HepG2 (cell line): ENCODE data around the gene NAPB. TPM values are rescaled to one million over a fixed set of nuclear protein-coding genes. Genes with fewer than 3 reads are reported as not detected.
A peak's percentile ranks its signal among the peaks of the same experiment; 100 is the strongest.

Experiments used
- AGO1 ChIP-seq: fragments of 200-400 bp; formaldehyde crosslinking; IDR thresholded peaks from 2 replicates; pipeline ENCODE4 v1.6.1; 2017; ENCODE audit warnings: mild to moderate bottlenecking, low read depth, low read length, moderate library complexity; ENCODE audit not compliant: poor library complexity, severe bottlenecking
- ATF5 ChIP-seq: sonication (generic); formaldehyde crosslinking; IDR thresholded peaks from 2 replicates; pipeline ENCODE4 v1.4.0; 2020; ENCODE audit warnings: mild to moderate bottlenecking, low read depth, missing genetic modification reagents
- EEA1 ChIP-seq: sonication (generic); formaldehyde crosslinking; IDR thresholded peaks from 2 replicates; pipeline ENCODE4 v1.5.1; 2020; ENCODE audit warnings: mild to moderate bottlenecking, missing genetic modification reagents, borderline replicate concordance
- FOXM1 ChIP-seq: sonication (generic); formaldehyde crosslinking; IDR thresholded peaks from 2 replicates; pipeline ENCODE4 v1.5.0; 2020; ENCODE audit warnings: missing genetic modification reagents
- HOXA9 ChIP-seq: sonication (generic); formaldehyde crosslinking; IDR thresholded peaks from 2 replicates; pipeline ENCODE4 v1.8.1; 2022; ENCODE audit warnings: missing genetic modification reagents, mild to moderate bottlenecking, moderate library complexity, borderline replicate concordance
- PITX1 ChIP-seq: sonication (generic); formaldehyde crosslinking; IDR thresholded peaks from 2 replicates; pipeline ENCODE4 v1.5.1; 2020; ENCODE audit warnings: mild to moderate bottlenecking, missing genetic modification reagents
- POGK ChIP-seq: sonication (generic); formaldehyde crosslinking; conservative IDR thresholded peaks from 2 replicates; pipeline ENCODE4 v1.8.0; 2022; ENCODE audit warnings: mild to moderate bottlenecking, moderate library complexity, missing genetic modification reagents
- SMC3 ChIP-seq: IDR thresholded peaks from 2 replicates; pipeline ENCODE4 v1.6.1; 2011; ENCODE audit warnings: low read length, improper control_type of control experiment
- TEAD3 ChIP-seq: optimal IDR thresholded peaks from 2 replicates; pipeline ENCODE3; 2016; ENCODE audit warnings: borderline replicate concordance
- THAP9 ChIP-seq: sonication (generic); formaldehyde crosslinking; IDR thresholded peaks from 2 replicates; pipeline ENCODE4; 2020; ENCODE audit warnings: missing genetic modification reagents, mild to moderate bottlenecking, borderline replicate concordance
- ZNF761 ChIP-seq: sonication (generic); formaldehyde crosslinking; conservative IDR thresholded peaks from 2 replicates; pipeline ENCODE4 v1.4.0; 2020; ENCODE audit warnings: mild to moderate bottlenecking, missing genetic modification reagents
- polyA plus RNA-seq, 8 experiments: library from polyadenylated mRNA; depleted of rRNA in 3 of 8; stranded (reverse) in 7 of 8; unstranded in 1 of 8; fragments of >200 nt; fragmentation: Illumina TruSeq in 4 of 8; extraction: Trizol in 4 of 8; gene quantifications; 2 replicates each; pipeline versions ENCODE4 v1.2.1 to v1.2.3, GENCODE V29; 2011 to 2016; ENCODE audit warnings: low read depth in 4 of 8, missing spikeins in 1 of 8, mixed read lengths in 1 of 8; ENCODE audit not compliant: insufficient read depth in 1 of 8
- total RNA-seq, 5 experiments: library from RNA; depleted of rRNA; stranded (reverse); fragments of >200 nt; fragmentation: Illumina TruSeq; extraction: Trizol; gene quantifications; 2 replicates each; pipeline ENCODE4 v1.2.3, GENCODE V29; 2016; ENCODE audit warnings: low read depth in 1 of 5
- TF ChIP-seq, protein P1 (sequence below): sonication (generic); formaldehyde crosslinking; IDR thresholded peaks from 2 replicates; pipeline ENCODE4 v1.4.0; 2020; ENCODE audit warnings: mild to moderate bottlenecking, missing genetic modification reagents, borderline replicate concordance
- TF ChIP-seq, protein P2 (sequence below): sonication (generic); formaldehyde crosslinking; IDR thresholded peaks from 2 replicates; pipeline ENCODE4 v1.4.0; 2020; ENCODE audit warnings: missing genetic modification reagents, borderline replicate concordance
- TF ChIP-seq, protein P3 (sequence below): IDR thresholded peaks from 2 replicates; pipeline ENCODE4 v1.6.1; 2016; ENCODE audit warnings: mild to moderate bottlenecking, missing biosample characterization, missing genetic modification reagents

Gene NAPB
- total and polyA plus RNA-seq, 2 of the 13 experiments (the other 11 are each of a cell fraction or from before 2014, with no cell fraction given), result 15.2 to 16.1 TPM

GRCh38 chr20:23361476-23362391, 59.6 kb downstream of the NAPB start, which contains the start of gene GZF1 (continued):
- TF ChIP-seq ATF5 (CRISPR knock-in tag), result peak; percentile 97; the same call in 1 of the 2 replicates
- peak; percentile 92; the same call in 1 of the 2 replicates for TF ChIP-seq HOXA9 (CRISPR knock-in tag)
- TF ChIP-seq THAP9, result peak; percentile 94
- TF ChIP-seq, protein P1, sequence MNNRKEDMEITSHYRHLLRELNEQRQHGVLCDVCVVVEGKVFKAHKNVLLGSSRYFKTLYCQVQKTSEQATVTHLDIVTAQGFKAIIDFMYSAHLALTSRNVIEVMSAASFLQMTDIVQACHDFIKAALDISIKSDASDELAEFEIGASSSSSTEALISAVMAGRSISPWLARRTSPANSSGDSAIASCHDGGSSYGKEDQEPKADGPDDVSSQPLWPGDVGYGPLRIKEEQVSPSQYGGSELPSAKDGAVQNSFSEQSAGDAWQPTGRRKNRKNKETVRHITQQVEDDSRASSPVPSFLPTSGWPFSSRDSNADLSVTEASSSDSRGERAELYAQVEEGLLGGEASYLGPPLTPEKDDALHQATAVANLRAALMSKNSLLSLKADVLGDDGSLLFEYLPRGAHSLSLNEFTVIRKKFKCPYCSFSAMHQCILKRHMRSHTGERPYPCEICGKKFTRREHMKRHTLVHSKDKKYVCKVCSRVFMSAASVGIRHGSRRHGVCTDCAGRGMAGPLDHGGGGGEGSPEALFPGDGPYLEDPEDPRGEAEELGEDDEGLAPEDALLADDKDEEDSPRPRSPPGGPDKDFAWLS (CRISPR knock-in tag), result no peak
- TF ChIP-seq, protein P2, sequence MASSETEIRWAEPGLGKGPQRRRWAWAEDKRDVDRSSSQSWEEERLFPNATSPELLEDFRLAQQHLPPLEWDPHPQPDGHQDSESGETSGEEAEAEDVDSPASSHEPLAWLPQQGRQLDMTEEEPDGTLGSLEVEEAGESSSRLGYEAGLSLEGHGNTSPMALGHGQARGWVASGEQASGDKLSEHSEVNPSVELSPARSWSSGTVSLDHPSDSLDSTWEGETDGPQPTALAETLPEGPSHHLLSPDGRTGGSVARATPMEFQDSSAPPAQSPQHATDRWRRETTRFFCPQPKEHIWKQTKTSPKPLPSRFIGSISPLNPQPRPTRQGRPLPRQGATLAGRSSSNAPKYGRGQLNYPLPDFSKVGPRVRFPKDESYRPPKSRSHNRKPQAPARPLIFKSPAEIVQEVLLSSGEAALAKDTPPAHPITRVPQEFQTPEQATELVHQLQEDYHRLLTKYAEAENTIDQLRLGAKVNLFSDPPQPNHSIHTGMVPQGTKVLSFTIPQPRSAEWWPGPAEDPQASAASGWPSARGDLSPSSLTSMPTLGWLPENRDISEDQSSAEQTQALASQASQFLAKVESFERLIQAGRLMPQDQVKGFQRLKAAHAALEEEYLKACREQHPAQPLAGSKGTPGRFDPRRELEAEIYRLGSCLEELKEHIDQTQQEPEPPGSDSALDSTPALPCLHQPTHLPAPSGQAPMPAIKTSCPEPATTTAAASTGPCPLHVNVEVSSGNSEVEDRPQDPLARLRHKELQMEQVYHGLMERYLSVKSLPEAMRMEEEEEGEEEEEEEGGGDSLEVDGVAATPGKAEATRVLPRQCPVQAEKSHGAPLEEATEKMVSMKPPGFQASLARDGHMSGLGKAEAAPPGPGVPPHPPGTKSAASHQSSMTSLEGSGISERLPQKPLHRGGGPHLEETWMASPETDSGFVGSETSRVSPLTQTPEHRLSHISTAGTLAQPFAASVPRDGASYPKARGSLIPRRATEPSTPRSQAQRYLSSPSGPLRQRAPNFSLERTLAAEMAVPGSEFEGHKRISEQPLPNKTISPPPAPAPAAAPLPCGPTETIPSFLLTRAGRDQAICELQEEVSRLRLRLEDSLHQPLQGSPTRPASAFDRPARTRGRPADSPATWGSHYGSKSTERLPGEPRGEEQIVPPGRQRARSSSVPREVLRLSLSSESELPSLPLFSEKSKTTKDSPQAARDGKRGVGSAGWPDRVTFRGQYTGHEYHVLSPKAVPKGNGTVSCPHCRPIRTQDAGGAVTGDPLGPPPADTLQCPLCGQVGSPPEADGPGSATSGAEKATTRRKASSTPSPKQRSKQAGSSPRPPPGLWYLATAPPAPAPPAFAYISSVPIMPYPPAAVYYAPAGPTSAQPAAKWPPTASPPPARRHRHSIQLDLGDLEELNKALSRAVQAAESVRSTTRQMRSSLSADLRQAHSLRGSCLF (CRISPR knock-in tag), result peak; percentile 73; the same call in 1 of the 2 replicates
- TF ChIP-seq ZNF761 (CRISPR knock-in tag), result peak; percentile 66; the same call in 1 of the 2 replicates
- TF ChIP-seq AGO1, result no peak
- TF ChIP-seq EEA1 (CRISPR knock-in tag), result peak; percentile 87; the same call in 1 of the 2 replicates
- peak; percentile 76; the same call in 1 of the 2 replicates for TF ChIP-seq SMC3
- TF ChIP-seq PITX1, result peak; percentile 83
- TF ChIP-seq, protein P3, sequence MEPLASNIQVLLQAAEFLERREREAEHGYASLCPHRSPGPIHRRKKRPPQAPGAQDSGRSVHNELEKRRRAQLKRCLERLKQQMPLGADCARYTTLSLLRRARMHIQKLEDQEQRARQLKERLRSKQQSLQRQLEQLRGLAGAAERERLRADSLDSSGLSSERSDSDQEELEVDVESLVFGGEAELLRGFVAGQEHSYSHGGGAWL (CRISPR knock-in tag), result peak; percentile 97
- TF ChIP-seq FOXM1 (CRISPR knock-in tag), result peak; percentile 91
- TF ChIP-seq POGK (CRISPR knock-in tag), result peak; percentile 96
- peak; percentile 95 for TF ChIP-seq TEAD3 (CRISPR knock-in tag)
